ENCODE data around the gene PTPRE.
A peak's percentile ranks its signal among the peaks of the same experiment; 100 is the strongest.

Gene PTPRE

DNA sequence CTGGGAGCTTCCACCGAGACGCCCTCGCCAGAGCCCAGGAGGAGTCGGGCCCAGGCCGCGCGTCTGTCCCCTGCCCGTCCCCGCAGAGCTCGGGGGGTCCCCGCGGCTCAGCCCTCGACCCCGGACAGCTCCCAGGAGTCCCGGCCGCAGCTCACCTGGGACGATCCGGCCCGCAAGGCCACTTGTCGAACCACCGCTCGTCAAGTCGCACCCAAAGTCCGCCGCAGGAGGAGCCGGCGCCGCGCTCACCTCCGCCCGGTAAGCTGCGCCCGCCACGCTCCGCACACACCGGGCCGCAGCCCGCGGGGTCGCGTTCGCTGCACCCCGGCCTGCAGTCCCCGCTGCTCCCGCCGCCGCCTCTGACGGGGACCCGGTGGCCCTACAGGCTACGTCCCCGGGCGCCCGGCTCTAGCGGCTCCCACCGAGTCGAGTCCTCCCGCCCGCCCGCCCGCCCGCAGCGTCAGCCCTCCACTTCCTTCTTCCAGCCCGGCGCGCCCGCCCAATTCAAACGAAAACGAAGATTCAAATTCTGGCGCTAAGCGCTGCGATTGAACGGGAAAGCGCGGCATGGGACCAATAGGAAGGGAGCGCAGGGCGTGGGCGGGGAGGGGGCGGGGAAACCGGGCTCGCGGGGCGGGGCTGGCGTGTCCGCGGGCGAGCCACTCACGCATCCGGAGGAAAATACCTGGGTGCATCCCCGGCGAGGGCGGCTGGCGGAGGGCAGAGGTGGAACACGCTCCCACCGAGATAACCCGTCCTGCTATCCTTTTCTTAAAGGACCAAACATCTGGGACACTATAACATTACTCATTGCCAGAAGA lies 219.3 kb downstream of the PTPRE start, which contains the start of gene MKI67:
TSS of gene MKI67 (minus strand) at position 480 of the 821 bp plus-strand sequence. CDS start 756 bp downstream, outside the sequence.
- peak; percentile 79 for DNase-seq (ENCODE audit: low spot score)

DNA sequence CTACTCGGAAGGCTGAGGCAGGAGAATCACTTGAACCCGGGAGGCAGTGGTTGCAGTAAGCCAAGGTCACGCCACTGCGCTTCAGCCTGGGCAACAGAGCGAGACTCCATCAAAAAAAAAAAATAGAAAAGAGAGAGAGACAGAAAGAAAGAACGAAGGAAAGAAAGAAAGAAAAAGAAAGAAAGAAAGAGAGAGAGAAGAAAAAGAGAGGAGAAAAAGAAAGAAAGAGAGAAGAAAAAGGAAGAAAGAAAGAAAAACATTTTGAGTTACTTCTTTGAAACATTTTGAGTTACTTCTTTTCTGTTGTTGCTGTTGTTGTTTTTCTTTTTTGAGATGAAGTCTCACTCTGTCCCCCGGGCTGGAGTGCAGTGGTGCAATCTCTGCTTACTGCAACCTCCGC lies 221.7 kb downstream of the PTPRE start:
- DNase-seq (ENCODE audit: low spot score) = no peak

DNA sequence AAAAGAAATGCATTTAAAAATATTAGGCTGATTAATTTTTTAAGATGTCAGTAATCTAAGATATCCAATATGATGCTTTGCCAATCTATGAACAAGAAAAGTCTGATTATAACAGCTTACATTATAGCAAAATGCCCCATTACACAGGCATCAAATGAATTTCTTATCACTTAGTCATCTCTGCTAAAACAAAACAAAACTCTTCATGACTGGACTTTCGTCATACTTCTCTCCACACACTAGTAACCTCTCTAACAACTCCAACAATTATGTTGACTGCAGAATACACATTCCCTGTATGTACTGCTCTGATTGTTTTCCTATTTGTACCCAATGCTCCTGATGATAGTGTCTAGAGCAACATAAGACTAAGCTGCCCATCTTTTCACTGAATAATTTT lies 223.1 kb downstream of the PTPRE start:
- DNase-seq (ENCODE audit: low spot score) = no peak
